ENCODE results near the gene TLE3. TPM values are rescaled to one million over a fixed set of nuclear protein-coding genes. Genes with fewer than 3 reads are reported as not detected.

TLE3 gene
- total and polyA plus RNA-seq, 2 of the 4 experiments (the other 2 are of a cell fraction), result 6.5 to 16.3 TPM

- H2BK20ac ChIP-seq (ENCODE audit: low read depth, low read length), result no peak overlapping the region
- no TSS peak for BruUV-seq (replicated peaks)
- H3K4ac ChIP-seq (ENCODE audit: low read depth, low read length), result no peak overlapping the region
- no peak for ATAC-seq (ENCODE audit: low read depth)
- peaks cover 6% of the 10 kb centered on the region; the same call in 1 of the 2 replicates for H3K4me1 ChIP-seq (ENCODE audit: control insufficient read depth, insufficient read depth, low read length)
- DNase-seq, result no peak
- TF ChIP-seq MXI1 (IDR thresholded peaks at IDR 0.05; ENCODE audit: borderline replicate concordance, low read depth, low read length), result no peak
- no peak for TF ChIP-seq USF2 (IDR thresholded peaks at IDR 0.05; ENCODE audit: low read depth, low read length)
- TF ChIP-seq CEBPB (IDR thresholded peaks at IDR 0.05; ENCODE audit: low read depth, low read length), result no peak
- no peak for TF ChIP-seq MAFK (IDR thresholded peaks at IDR 0.05; ENCODE audit: low read depth, low read length)
- H3K36me3 ChIP-seq (ENCODE audit: control insufficient read depth, insufficient read depth, low read length), result no peaks in the 10 kb centered on the region
- no peak overlapping the region for H2BK120ac ChIP-seq (ENCODE audit: low read depth, low read length)
- no peak overlapping the region for H3K18ac ChIP-seq (ENCODE audit: low read depth, low read length)
- no peaks in the 10 kb centered on the region for H3K9me1 ChIP-seq (ENCODE audit: insufficient read depth, low read length)
- H2BK5ac ChIP-seq (ENCODE audit: low read depth, low read length, poor library complexity, severe bottlenecking), result no peak overlapping the region
- 29% methylated on average over 1 of the region's 3 CpGs; no CpG with 5 or more reads in 1 of the 2 experiments for WGBS, 2 experiments (ENCODE audit: extremely low coverage in 2 of 2, insufficient read length in 1 of 2)
- H2AFZ ChIP-seq (replicated peaks; ENCODE audit: low read length, poor library complexity), result no peak overlapping the region
- H3K23ac ChIP-seq (ENCODE audit: low read depth, low read length), result no peak overlapping the region
- intact Hi-C loops (cut with micrococcal nuclease) (no loop called here), in situ Hi-C loops (cut with MboI; ENCODE audit: low sequenced_read_pairs) (no loop called here), dilution Hi-C loops (cut with HindIII; ENCODE audit: low sequenced_read_pairs, unreplicated experiment) (no loop called here)
- H2AK9ac ChIP-seq (replicated peaks; ENCODE audit: low read depth, low read length, poor library complexity), result no peak overlapping the region
- H3K27me3 ChIP-seq (ENCODE audit: control insufficient read depth, insufficient read depth, low read length), result peaks cover 27% of the 10 kb centered on the region
- no peaks in the 10 kb centered on the region for H3K9me3 ChIP-seq (ENCODE audit: control insufficient read depth, insufficient read depth, low read length)
- no peak overlapping the region for H2BK15ac ChIP-seq (ENCODE audit: low read depth, low read length)
- no peaks in the 10 kb centered on the region for H3K79me1 ChIP-seq (ENCODE audit: low read depth in 1 of 2, low read length in 2 of 2)
- CTCF ChIA-PET, result no interaction called here
- H2AK5ac ChIP-seq (ENCODE audit: low read depth, low read length), result no peak overlapping the region
- no peak overlapping the region for H3K56ac ChIP-seq (ENCODE audit: extremely low read depth, insufficient read depth, low read length)
- H4K5ac ChIP-seq (ENCODE audit: low read depth, low read length), result no peak overlapping the region
- H3K9ac ChIP-seq (ENCODE audit: low read depth, low read length), result no peak overlapping the region
- no peak overlapping the region for H4K91ac ChIP-seq (ENCODE audit: insufficient read depth, low read depth, low read length)
- H4K20me1 ChIP-seq (ENCODE audit: insufficient read depth, low read length), result no peaks in the 10 kb centered on the region
- no peak overlapping the region for H3K4me3 ChIP-seq (ENCODE audit: insufficient read depth, low read depth, low read length)
- POLR2A ChIA-PET (ENCODE audit: unreplicated experiment), result no interaction called here
- H3K4me2 ChIP-seq (ENCODE audit: low read depth, low read length), result no peak overlapping the region
- H3K27ac ChIP-seq (ENCODE audit: insufficient read depth, low read length), result no peak overlapping the region
- H4K8ac ChIP-seq (ENCODE audit: low read depth in 2 of 2, low read length in 2 of 2), result no peak overlapping the region
- no peak overlapping the region for H3K14ac ChIP-seq (replicated peaks; ENCODE audit: low read depth, low read length)
These were observed 18.6 kb upstream of the TLE3 start for GRCh38 chr15:70116317-70116716.
